Measurements from ENCODE around the gene TMEM179.

DNA sequence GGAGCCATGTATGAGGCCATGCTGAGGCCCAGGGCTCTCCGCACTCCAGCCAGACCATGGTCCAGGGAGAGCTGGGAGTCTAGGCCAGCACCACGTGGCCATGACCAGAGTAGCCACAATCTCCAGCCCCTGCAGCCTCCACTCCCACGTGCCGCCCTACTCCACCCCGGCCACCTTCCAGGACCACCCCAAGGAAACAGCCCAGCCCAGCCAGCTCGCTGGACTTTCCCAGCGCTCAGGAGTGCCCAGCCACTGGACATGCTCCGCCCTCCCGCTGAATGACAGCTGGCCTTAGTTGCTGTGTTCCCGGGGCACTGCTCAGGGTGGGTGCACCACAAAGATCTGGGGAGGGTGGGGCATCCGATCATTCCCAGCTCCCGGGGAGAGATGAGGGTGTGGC is 27.1 kb downstream of the TMEM179 start:
- TF ChIP-seq ZFP30 (CRISPR knock-in tag; IDR thresholded peaks at IDR 0.05) (no peak), ZNF70 (CRISPR knock-in tag; IDR thresholded peaks at IDR 0.05) (no peak), SNAI2 (CRISPR knock-in tag; IDR thresholded peaks at IDR 0.05) (no peak)

Measured in SK-N-SH treated with all-trans-retinoic acid at 6 μM for 48 hours (cell line).